ENCODE data around the gene PDK3. TPM values are rescaled to one million over a fixed set of nuclear protein-coding genes. Genes with fewer than 3 reads are reported as not detected.

PDK3 gene
- total and polyA plus RNA-seq, 7 experiments from 2014 or later, result 17.4 to 44.1 (median 28.7) TPM

DNA sequence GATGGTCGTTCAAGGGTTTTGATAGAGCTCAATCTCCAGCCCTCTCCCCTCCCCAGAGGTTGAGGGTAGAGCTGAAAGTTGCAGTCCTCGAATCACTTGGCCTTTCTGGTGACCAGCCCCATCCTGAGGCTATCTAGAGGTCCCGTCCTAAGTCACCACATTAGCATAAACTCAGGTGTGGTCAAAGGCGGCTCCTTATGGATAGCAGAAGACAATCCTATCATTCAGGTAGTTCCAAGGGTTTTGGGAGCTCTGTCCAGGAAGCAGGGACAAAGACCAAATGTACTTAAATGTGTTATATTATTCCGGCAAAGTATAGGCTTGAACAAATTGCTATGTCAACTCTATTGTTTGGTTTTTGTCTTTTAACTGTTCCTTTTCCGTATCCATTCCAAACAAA is 30.6 kb downstream of the PDK3 start:
- H3K27ac ChIP-seq (ENCODE audit: low read depth, low read length), result no peak overlapping the region
- Mint-ChIP-seq H3K27ac (peak overlapping the region in 3 of 9 donors; percentile 57 to 71 (median 59)), H3K27me3 (no peaks in the 10 kb centered on the region), H3K36me3 (peaks cover 0 to 2% (median 0%) of the 10 kb centered on the region in 5 donors), H3K4me3 (no peak overlapping the region), H3K4me1 (peaks cover 5 to 45% (median 39%) of the 10 kb centered on the region in 7 donors), H3K9me3 (peaks cover 0 to 1% (median 0%) of the 10 kb centered on the region in 11 donors)
- ChIA-PET POLR2A (interaction anchor here (0.7 to 2.0 kb wide), 4 partner anchors 29 to 100 kb away, joined by 3 to 7 read pairs (median 4); partner anchors contain the start of gene PDK3), CTCF (interaction anchor here (9.3 kb wide), 1 partner anchor 99 kb away, joined by 154 read pairs; no protein-coding TSS in a partner anchor)
- H3K27me3 ChIP-seq (ENCODE audit: control insufficient read depth in 2 of 2, insufficient read depth in 2 of 2, low read length in 2 of 2), result no peaks in the 10 kb centered on the region
- DNase-seq (no peak), ATAC-seq (no peak)
- H3K36me3 ChIP-seq (ENCODE audit: control insufficient read depth in 2 of 3, insufficient read depth in 3 of 3, low read length in 3 of 3), result peaks cover 0 to 3% (median 0%) of the 10 kb centered on the region in 3 experiments
- no peak overlapping the region for H3K4me3 ChIP-seq (ENCODE audit: low read length)
- intact Hi-C loops (cut with micrococcal nuclease), result loop anchor here (5.0 to 10.0 kb wide), 2 partner anchors 199 to 238 kb away; partner anchors contain the start of gene POLA1 (in 1 of the 2)
- H3K4me1 ChIP-seq (ENCODE audit: control insufficient read depth in 2 of 2, insufficient read depth in 2 of 2, low read length in 2 of 2), result peaks cover 7 to 14% of the 10 kb centered on the region in 2 donors
- H3K9me3 ChIP-seq (ENCODE audit: control insufficient read depth in 2 of 3, low read length in 3 of 3), result no peaks in the 10 kb centered on the region

GRCh38 chrX:24498181-24498580 is 33.1 kb downstream of the PDK3 start:
- H3K4me3 ChIP-seq (ENCODE audit: low read length), result no peak overlapping the region
- peak overlapping the region in 6 of 9 donors; percentile 12 to 69 (median 42) for H3K27ac Mint-ChIP-seq
- ChIA-PET CTCF (interaction anchor here (0.6 to 9.3 kb wide), 14 partner anchors 11 to 627 kb away, joined by 3 to 154 read pairs (median 4); partner anchors contain the start of gene PDK3), POLR2A (interaction anchor here (0.8 to 1.9 kb wide), 5 partner anchors 16 to 102 kb away, joined by 3 to 10 read pairs (median 8); partner anchors contain the start of gene PDK3)
- peak overlapping the region in 6 of 10 donors; percentile 2 to 72 (median 42) for H3K4me3 Mint-ChIP-seq
- H3K9me3 Mint-ChIP-seq, result peaks cover 0 to 1% (median 0%) of the 10 kb centered on the region in 11 donors
- intact Hi-C loops (cut with micrococcal nuclease), result loop anchor here (1.0 to 10.0 kb wide), 7 partner anchors 18 to 241 kb away; partner anchors contain the start of genes PDK3 (in 1 of the 2) and POLA1 (in 1 of the 2)
- H3K4me1 ChIP-seq (ENCODE audit: control insufficient read depth in 2 of 2, insufficient read depth in 2 of 2, low read length in 2 of 2), result peaks cover 7 to 14% of the 10 kb centered on the region in 2 donors
- no peaks in the 10 kb centered on the region for H3K27me3 ChIP-seq (ENCODE audit: control insufficient read depth in 2 of 2, insufficient read depth in 2 of 2, low read length in 2 of 2)
- peak in 6 of 9 donors; percentile 26 to 54 (median 41) for DNase-seq
- peaks cover 0 to 3% (median 0%) of the 10 kb centered on the region in 3 experiments for H3K36me3 ChIP-seq (ENCODE audit: control insufficient read depth in 2 of 3, insufficient read depth in 3 of 3, low read length in 3 of 3)
- peaks cover 4 to 41% (median 31%) of the 10 kb centered on the region in 7 donors for H3K4me1 Mint-ChIP-seq
- no peaks in the 10 kb centered on the region for H3K27me3 Mint-ChIP-seq
- no peak overlapping the region for H3K27ac ChIP-seq (ENCODE audit: low read depth, low read length)
- peaks cover 0 to 6% (median 4%) of the 10 kb centered on the region in 5 donors for H3K36me3 Mint-ChIP-seq
- peak; percentile 67 for ATAC-seq
- no peaks in the 10 kb centered on the region for H3K9me3 ChIP-seq (ENCODE audit: control insufficient read depth in 2 of 3, low read length in 3 of 3)

GRCh38 chrX:24498975-24499374 is 33.9 kb downstream of the PDK3 start:
- POLR2A ChIA-PET, result interaction anchor here (1.9 kb wide), 2 partner anchors 33 to 103 kb away, joined by 8 to 10 read pairs; partner anchors contain the start of gene PDK3
- no peaks in the 10 kb centered on the region for H3K9me3 ChIP-seq (ENCODE audit: control insufficient read depth in 2 of 3, low read length in 3 of 3)
- intact Hi-C loops (cut with micrococcal nuclease), result loop anchor here (1.0 to 10.0 kb wide), 7 partner anchors 19 to 242 kb away; partner anchors contain the start of genes PDK3 (in 1 of the 2) and POLA1 (in 1 of the 2)
- CTCF ChIA-PET, result interaction anchor here (0.6 to 9.3 kb wide), 15 partner anchors 12 to 628 kb away, joined by 3 to 154 read pairs (median 4); partner anchors contain the start of gene PDK3
- H3K27me3 Mint-ChIP-seq, result no peaks in the 10 kb centered on the region
- no peak overlapping the region for H3K27ac ChIP-seq (ENCODE audit: low read depth, low read length)
- H3K36me3 Mint-ChIP-seq, result peaks cover 0 to 6% (median 4%) of the 10 kb centered on the region in 5 donors
- no peak overlapping the region for H3K4me3 ChIP-seq (ENCODE audit: low read length)
- H3K27ac Mint-ChIP-seq, result peak overlapping the region in 4 of 9 donors; percentile 16 to 61 (median 44)
- DNase-seq (peak in 4 of 9 donors; percentile 18 to 40 (median 36)), ATAC-seq (peak; percentile 77)
- H3K4me1 ChIP-seq (ENCODE audit: control insufficient read depth in 2 of 2, insufficient read depth in 2 of 2, low read length in 2 of 2), result peaks cover 7 to 8% of the 10 kb centered on the region in 2 donors
- H3K4me3 Mint-ChIP-seq, result peak overlapping the region in 4 of 10 donors; percentile 25 to 48 (median 42)
- peaks cover 0 to 33% (median 23%) of the 10 kb centered on the region in 7 donors for H3K4me1 Mint-ChIP-seq
- peaks cover 0 to 3% (median 0%) of the 10 kb centered on the region in 3 experiments for H3K36me3 ChIP-seq (ENCODE audit: control insufficient read depth in 2 of 3, insufficient read depth in 3 of 3, low read length in 3 of 3)
- H3K27me3 ChIP-seq (ENCODE audit: control insufficient read depth in 2 of 2, insufficient read depth in 2 of 2, low read length in 2 of 2), result no peaks in the 10 kb centered on the region
- H3K9me3 Mint-ChIP-seq, result peaks cover 0 to 1% (median 0%) of the 10 kb centered on the region in 11 donors

DNA sequence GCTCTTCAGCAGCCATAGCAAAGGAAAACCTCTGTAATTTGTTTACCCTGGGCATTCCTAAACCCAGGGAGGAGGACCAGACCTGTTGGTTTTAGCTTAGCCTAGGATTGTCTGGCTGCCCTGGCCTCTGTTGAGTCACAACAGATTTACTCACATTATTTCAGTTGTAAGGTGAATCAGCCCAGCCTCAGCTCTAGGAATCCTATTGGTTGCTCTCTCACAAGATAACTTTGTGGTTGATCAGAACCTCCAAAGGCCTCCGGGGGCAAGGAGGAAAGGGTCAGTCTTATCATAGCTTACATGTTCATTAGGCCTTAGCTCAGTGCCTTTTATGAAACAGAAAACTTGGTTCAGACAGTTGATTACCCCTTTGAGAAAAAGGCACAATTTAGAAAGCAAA is 41.0 kb downstream of the PDK3 start:
- ATAC-seq, result no peak
- peaks cover 3 to 37% (median 21%) of the 10 kb centered on the region in 5 donors for H3K36me3 Mint-ChIP-seq
- Histone ChIP-seq H3K27ac (ENCODE audit: low read depth, low read length) (no peak overlapping the region), H3K36me3 (ENCODE audit: control insufficient read depth in 2 of 3, insufficient read depth in 3 of 3, low read length in 3 of 3) (peaks cover 0 to 12% (median 3%) of the 10 kb centered on the region in 3 experiments), H3K9me3 (ENCODE audit: control insufficient read depth in 2 of 3, low read length in 3 of 3) (no peaks in the 10 kb centered on the region), H3K4me1 (ENCODE audit: control insufficient read depth in 2 of 2, insufficient read depth in 2 of 2, low read length in 2 of 2) (no peaks in the 10 kb centered on the region), H3K27me3 (ENCODE audit: control insufficient read depth in 2 of 2, insufficient read depth in 2 of 2, low read length in 2 of 2) (no peaks in the 10 kb centered on the region), H3K4me3 (ENCODE audit: low read length) (no peak overlapping the region)
- H3K4me1 Mint-ChIP-seq, result peaks cover 0 to 18% (median 0%) of the 10 kb centered on the region in 7 donors
- ChIA-PET POLR2A (interaction anchor here (0.6 kb wide), 1 partner anchor 31 kb away, joined by 3 read pairs; no protein-coding TSS in a partner anchor), CTCF (no interaction called here)
- H3K27me3 Mint-ChIP-seq, result no peaks in the 10 kb centered on the region
- no peaks in the 10 kb centered on the region for H3K9me3 Mint-ChIP-seq
- H3K27ac Mint-ChIP-seq, result peak overlapping the region in 2 of 9 donors; percentile 40 to 83
- intact Hi-C loops (cut with micrococcal nuclease), result no loop called here
- peak in 1 of 9 donors; percentile 19 for DNase-seq
- H3K4me3 Mint-ChIP-seq, result no peak overlapping the region

DNA sequence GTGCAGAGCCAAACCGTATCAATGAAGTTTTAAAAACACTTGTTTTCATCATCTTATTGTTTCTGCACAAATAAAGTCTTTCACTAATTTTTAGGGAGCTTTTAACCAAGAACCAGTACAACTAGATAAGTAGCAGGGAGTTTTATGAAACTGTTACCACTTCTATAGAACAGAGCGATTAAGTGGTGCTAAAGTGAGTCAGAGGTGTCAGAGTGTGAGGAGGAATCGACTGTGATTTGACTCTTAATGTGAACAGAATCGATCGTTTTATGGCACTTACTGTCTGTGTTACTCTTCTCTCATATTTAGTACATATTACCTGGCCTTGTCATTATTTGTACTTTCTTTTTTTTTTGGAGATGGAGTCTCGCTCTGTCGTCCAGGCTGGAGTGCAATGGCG is 43.3 kb downstream of the PDK3 start:
- Histone ChIP-seq H3K27ac (ENCODE audit: low read depth, low read length) (no peak overlapping the region), H3K9me3 (ENCODE audit: control insufficient read depth in 2 of 3, low read length in 3 of 3) (no peaks in the 10 kb centered on the region), H3K4me3 (ENCODE audit: low read length) (no peak overlapping the region), H3K4me1 (ENCODE audit: control insufficient read depth in 2 of 2, insufficient read depth in 2 of 2, low read length in 2 of 2) (no peaks in the 10 kb centered on the region), H3K36me3 (ENCODE audit: control insufficient read depth in 2 of 3, insufficient read depth in 3 of 3, low read length in 3 of 3) (peaks cover 0 to 12% (median 3%) of the 10 kb centered on the region in 3 experiments), H3K27me3 (ENCODE audit: control insufficient read depth in 2 of 2, insufficient read depth in 2 of 2, low read length in 2 of 2) (no peaks in the 10 kb centered on the region)
- Mint-ChIP-seq H3K4me1 (peaks cover 0 to 24% (median 0%) of the 10 kb centered on the region in 7 donors), H3K27ac (no peak overlapping the region), H3K36me3 (peaks cover 3 to 40% (median 17%) of the 10 kb centered on the region in 5 donors), H3K9me3 (no peaks in the 10 kb centered on the region), H3K27me3 (no peaks in the 10 kb centered on the region), H3K4me3 (no peak overlapping the region)
- CTCF ChIA-PET, result no interaction called here
- DNase-seq, result no peak
- no peak for ATAC-seq
- POLR2A ChIA-PET, result no interaction called here
- intact Hi-C loops (cut with micrococcal nuclease), result no loop called here

- H3K4me1 Mint-ChIP-seq, result peaks cover 0 to 12% (median 0%) of the 10 kb centered on the region in 7 donors
- intact Hi-C loops (cut with micrococcal nuclease), result loop anchor here in 1 of 2 donors (1.0 kb wide), 1 partner anchor 33 kb away; no protein-coding TSS in a partner anchor
- POLR2A ChIA-PET, result no interaction called here
- CTCF ChIA-PET, result no interaction called here
- H3K27me3 ChIP-seq (ENCODE audit: control insufficient read depth in 2 of 2, insufficient read depth in 2 of 2, low read length in 2 of 2), result no peaks in the 10 kb centered on the region
- ATAC-seq, result no peak
- H3K9me3 ChIP-seq (ENCODE audit: control insufficient read depth in 2 of 3, low read length in 3 of 3), result no peaks in the 10 kb centered on the region
- peak in 1 of 9 donors; percentile 24 for DNase-seq
- H3K36me3 ChIP-seq (ENCODE audit: control insufficient read depth in 2 of 3, insufficient read depth in 3 of 3, low read length in 3 of 3), result peaks cover 0 to 12% (median 3%) of the 10 kb centered on the region in 3 experiments
- H3K27ac Mint-ChIP-seq, result peak overlapping the region in 1 of 9 donors; percentile 80
- H3K4me1 ChIP-seq (ENCODE audit: control insufficient read depth in 2 of 2, insufficient read depth in 2 of 2, low read length in 2 of 2), result no peaks in the 10 kb centered on the region
- peaks cover 0 to 26% (median 15%) of the 10 kb centered on the region in 5 donors for H3K36me3 Mint-ChIP-seq
- no peaks in the 10 kb centered on the region for H3K9me3 Mint-ChIP-seq
- no peaks in the 10 kb centered on the region for H3K27me3 Mint-ChIP-seq
- H3K4me3 Mint-ChIP-seq, result peak overlapping the region in 1 of 10 donors; percentile 48
- no peak overlapping the region for H3K27ac ChIP-seq (ENCODE audit: low read depth, low read length)
- no peak overlapping the region for H3K4me3 ChIP-seq (ENCODE audit: low read length)
These were observed 48.3 kb downstream of the PDK3 start for GRCh38 chrX:24513416-24513815.

Data from naive thymus-derived CD4-positive, alpha-beta T cell (primary cell).